Aorta (tissue), 5 donors: Measurements from ENCODE around the gene DTX3. TPM values are rescaled to one million over a fixed set of nuclear protein-coding genes. Genes with fewer than 3 reads are reported as not detected.

Source experiments
- ATAC-seq: fragments of 200-7000 bp; cut with Tn5 transposase; one replicate; pipeline ENCODE4 v1.9.1; 2022; ENCODE audit warnings: moderate library complexity; ENCODE audit not compliant: low FRiP score
- DNase-seq, 2 donors: peaks; one replicate each; pipeline ENCODE4 v3.0.0-alpha.2; 2020
- H3K27ac ChIP-seq, 2 donors: one replicate each; pipeline ENCODE4 v1.5.1; 2013; ENCODE audit warnings: low read length in 2 of 2, mild to moderate bottlenecking in 2 of 2, moderate library complexity in 2 of 2, control low read depth in 1 of 2, inconsistent platforms in 1 of 2, low read depth in 1 of 2
- H3K27me3 ChIP-seq, 2 donors: one replicate each; pipeline ENCODE4 v1.6.1; 2013; ENCODE audit warnings: control low read depth in 1 of 2, low read length in 1 of 2, mild to moderate bottlenecking in 1 of 2, moderate library complexity in 1 of 2; ENCODE audit not compliant: insufficient read depth in 2 of 2, control insufficient read depth in 1 of 2
- H3K36me3 ChIP-seq, 2 donors: one replicate each; pipeline ENCODE4 v1.6.1; 2013; ENCODE audit warnings: control low read depth in 1 of 2, low read length in 1 of 2, mild to moderate bottlenecking in 1 of 2; ENCODE audit not compliant: insufficient read depth in 2 of 2, control insufficient read depth in 1 of 2
- H3K4me1 ChIP-seq, 2 donors: one replicate each; pipeline ENCODE4 v1.6.1; 2013; ENCODE audit warnings: low read length in 2 of 2, control low read depth in 1 of 2, mild to moderate bottlenecking in 1 of 2, moderate library complexity in 1 of 2; ENCODE audit not compliant: insufficient read depth in 2 of 2, control insufficient read depth in 1 of 2
- H3K4me3 ChIP-seq, 2 donors: one replicate each; pipeline ENCODE4 v1.5.1; 2013; ENCODE audit warnings: low read length in 2 of 2, control low read depth in 1 of 2, mild to moderate bottlenecking in 1 of 2
- H3K9me3 ChIP-seq: one replicate; pipeline ENCODE4 v1.6.1; 2013; ENCODE audit warnings: mild to moderate bottlenecking, low read length; ENCODE audit not compliant: control insufficient read depth
- WGBS, 2 donors: extraction: QIAGEN DNeasy Blood & Tissue Kit; methylation state at CpG; one replicate each; pipeline ENCODE4 v1.1.7; 2013; 5-methylcytosine and 5-hydroxymethylcytosine counted together
- intact Hi-C, 2 donors: fragments of 100-400 bp; cut with DNase I; formaldehyde crosslinking; loops; one replicate each; pipeline versions ENCODE4 v1.14.2 to v1.15.0; 2022
- polyA plus RNA-seq, 2 donors: library from polyadenylated mRNA; stranded (reverse); fragments of 200-250 nt; gene quantifications; one replicate each; pipeline ENCODE4 v1.2.3, GENCODE V29; 2013
- total RNA-seq, 2 donors: library from RNA; stranded (reverse); fragmentation: NEBNext Ultra II Directional; extraction: Animal tissue kit (Norgen Biotek cat#: 25700); gene quantifications; one replicate each; pipeline ENCODE4 v1.2.1, GENCODE V29; 2021
- donor health status: healthy with polysubstance abuse.
- donor health status: Bipolar disorder and iron deficiency.
- donor health status: DM: no; HTN: no; CAD: no.
- donor health status: DM: no; HTN: no; CAD: no.
- donor health status: DM: yes; HTN: yes; CAD: no.

DTX3 gene
- total and polyA plus RNA-seq, 4 donors = 14.0 to 123 (median 47.3) TPM

DNA sequence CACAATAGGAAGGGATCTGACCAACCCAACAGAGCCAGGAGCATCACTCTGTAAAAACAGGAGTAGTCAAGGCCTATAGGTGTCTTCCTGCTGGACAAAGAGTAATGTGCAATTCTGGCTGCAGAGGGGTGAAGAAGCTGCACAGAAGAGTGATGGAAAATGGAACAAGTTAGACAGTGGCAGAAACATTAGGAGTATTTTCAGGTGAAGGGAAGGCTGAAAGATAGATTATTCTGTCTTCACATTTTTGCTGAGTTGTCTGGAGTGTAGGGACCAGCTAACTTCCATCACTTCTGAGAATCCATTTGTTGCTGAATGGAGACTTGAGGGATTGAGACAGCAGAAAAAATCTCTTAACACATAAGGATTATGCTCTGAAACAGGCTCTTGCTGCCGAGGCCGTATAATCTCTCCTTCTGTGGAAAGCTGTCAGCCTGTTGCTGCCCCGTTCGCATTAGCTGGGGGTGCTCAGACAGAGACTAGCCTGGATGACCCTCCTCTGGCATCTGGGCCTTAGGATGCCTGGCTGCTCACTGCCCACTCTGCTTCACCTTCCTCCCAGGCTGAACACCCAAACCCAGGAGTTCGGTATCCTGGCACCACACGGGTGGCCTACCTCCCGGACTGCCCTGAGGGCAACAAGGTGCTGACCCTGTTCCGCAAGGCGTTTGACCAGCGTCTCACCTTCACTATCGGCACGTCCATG is 3.5 kb downstream of the DTX3 start:
- H3K27ac ChIP-seq = no peak overlapping the region
- 73% methylated on average over 12 of the region's 12 CpGs for WGBS, 2 donors
- intact Hi-C loops = no loop called here
- peaks cover 0 to 2% of the 10 kb centered on the region in 2 donors for H3K4me1 ChIP-seq
- no peaks in the 10 kb centered on the region for H3K27me3 ChIP-seq
- H3K36me3 ChIP-seq = no peaks in the 10 kb centered on the region
- H3K9me3 ChIP-seq = no peaks in the 10 kb centered on the region
- no peak for DNase-seq
- ATAC-seq = no peak
- H3K4me3 ChIP-seq = no peak overlapping the region

DNA sequence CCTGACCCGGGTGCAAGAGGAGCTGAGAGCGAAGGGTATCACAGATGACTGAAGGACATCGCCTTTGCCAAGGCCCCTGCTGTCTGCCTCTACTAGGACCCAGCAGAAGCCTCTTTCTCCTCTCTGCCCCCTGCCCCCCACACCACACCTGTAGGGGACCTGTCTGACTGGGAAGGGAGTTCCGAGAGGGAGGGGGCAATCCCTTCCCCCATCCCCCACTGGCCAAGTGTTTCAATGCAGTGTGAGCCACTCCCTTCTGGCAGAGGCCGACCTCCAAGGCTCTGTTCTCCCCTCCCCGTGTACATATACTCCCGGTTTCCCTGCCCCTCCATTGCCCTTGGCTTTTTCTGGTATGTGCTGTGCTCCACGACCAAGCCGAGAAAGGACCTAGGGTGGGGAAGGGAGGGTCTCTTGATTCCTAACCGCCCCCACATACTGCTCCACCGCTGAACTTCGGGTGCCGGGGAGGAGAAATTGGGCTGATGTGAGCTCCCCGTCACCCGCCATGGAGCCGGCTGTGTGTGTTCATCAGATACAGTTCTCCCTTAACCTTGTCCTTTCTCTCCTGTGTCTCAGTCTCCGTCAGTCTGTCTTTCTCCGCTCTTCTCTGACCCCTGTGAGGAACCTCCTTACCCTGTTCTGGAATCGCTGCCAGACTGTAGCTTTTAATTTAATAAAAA is 4.6 kb downstream of the DTX3 start:
- ATAC-seq (no peak), DNase-seq (no peak)
- Histone ChIP-seq H3K9me3 (no peaks in the 10 kb centered on the region), H3K27ac (peak overlapping the region; percentile 34 to 77), H3K4me1 (no peaks in the 10 kb centered on the region), H3K4me3 (no peak overlapping the region), H3K27me3 (no peaks in the 10 kb centered on the region), H3K36me3 (no peaks in the 10 kb centered on the region)
- WGBS, 2 donors = 27 to 28% methylated on average over 19 of the region's 19 CpGs
- intact Hi-C loops = no loop called here

DNA sequence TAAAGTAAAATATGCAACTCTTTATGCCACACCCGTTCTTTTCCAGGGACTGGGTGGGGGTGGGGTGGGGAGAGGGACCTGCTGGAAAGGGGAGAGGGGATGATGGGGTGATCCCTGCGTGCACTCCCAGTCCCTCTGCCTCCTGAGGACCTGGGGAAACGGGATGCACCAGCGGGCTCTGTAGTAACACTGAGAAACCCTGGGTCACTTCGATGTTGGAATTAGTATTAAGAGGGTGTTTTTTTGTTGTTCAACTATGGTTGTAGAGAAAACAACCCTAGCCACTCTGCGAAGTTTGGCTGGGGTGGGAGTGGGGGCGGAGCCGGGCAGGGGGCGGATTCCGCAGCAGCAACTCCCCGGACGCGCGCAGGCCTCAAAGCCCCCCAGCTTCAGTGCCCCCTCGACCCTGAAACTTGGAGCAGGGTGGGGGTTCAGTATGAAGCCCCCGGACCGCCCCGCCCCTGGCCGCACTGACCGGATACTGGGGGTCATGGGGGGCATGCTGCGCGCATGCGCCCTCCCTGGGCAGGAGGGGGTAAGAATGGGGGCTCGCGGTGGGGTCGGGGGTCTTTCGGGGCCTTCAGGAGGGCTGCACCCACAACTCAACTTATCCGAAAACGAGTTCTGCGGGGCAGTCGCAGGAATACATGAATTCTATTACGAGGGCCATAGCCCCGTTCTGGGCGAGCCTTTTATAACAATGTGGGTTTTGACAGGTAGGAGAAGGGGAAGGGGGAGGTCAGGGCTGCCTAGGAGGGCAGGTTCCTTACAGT is 5.3 kb downstream of the DTX3 start:
- no peaks in the 10 kb centered on the region for H3K27me3 ChIP-seq
- no peaks in the 10 kb centered on the region for H3K9me3 ChIP-seq
- H3K36me3 ChIP-seq = no peaks in the 10 kb centered on the region
- H3K27ac ChIP-seq = peak overlapping the region; percentile 77 to 84
- peak; percentile 30 for ATAC-seq
- DNase-seq = no peak
- H3K4me1 ChIP-seq = no peaks in the 10 kb centered on the region
- intact Hi-C loops = no loop called here
- H3K4me3 ChIP-seq = peak overlapping the region; percentile 23 to 86
- WGBS, 2 donors = 3 to 7% methylated on average over 32 to 34 of the region's 34 CpGs

DNA sequence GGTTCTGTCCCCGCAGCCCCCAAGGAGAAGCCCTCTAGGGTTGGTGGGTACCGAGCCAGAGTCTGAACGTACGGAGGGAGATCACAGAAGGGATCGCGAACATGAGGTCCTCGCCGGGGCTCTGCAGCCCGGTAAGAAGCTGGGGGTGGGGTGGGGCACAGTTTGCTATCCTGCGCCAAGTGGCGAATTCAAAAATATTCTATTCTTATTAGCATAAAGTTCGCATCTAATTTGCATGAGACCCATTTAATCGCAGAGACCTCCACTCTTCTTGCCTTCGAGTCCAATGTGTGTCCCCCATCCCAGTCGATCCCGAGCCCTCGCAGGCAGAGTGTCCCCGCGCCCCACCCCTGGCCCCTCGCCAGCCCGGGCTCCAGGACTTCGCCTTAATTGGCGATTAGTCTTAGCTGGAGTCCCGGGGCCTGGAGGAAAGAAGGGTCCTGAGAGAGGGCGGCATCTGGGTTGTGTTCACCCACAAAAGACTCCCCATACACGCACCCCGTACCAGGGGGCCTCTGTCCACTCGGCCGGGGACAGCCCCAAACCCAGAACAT is 6.0 kb downstream of the DTX3 start:
- H3K4me1 ChIP-seq = no peaks in the 10 kb centered on the region
- WGBS, 2 donors = 1 to 3% methylated on average over 29 of the region's 29 CpGs

DNA sequence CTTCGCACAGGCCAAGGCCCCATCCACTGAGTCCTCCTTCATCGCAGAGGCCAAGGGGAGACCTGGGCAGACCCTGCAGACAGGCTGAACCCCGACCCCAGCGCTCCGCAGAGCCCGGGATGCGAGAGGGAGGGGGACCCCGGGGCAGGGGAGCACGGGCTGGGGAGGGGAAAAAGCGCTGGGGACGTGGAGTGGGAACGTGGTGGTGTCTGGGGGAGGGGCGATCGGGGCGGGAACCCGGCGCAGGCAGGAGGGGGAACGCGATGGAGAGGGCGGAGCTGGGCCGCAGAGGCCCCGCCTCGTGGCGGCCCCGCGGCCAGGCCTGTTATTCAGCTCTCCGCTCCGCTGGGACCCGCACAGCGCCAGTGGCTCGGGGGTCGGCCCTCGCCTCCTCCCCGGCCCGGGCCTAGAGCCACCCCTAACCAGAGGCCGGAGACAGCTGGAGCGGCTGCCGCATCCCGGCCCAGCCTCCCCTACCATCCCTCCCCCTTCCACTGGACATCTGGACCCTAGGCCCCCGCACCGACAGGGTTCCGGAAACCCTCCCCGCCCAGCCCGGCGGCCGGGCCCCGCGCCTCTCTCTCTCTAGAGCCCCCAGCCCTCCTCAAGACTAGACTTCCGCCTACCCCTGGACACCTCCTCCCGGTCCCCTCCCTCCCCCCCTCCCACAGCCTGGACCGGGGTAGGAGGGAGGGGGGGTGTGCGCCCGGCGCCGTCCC is 6.6 kb downstream of the DTX3 start, which contains the start of gene ARHGEF25:
ARHGEF25 (plus strand) TSS at position 328 of the 719 bp plus-strand sequence. CDS start 460 bp downstream, outside the sequence.
- Histone ChIP-seq H3K9me3 (no peaks in the 10 kb centered on the region), H3K4me1 (no peaks in the 10 kb centered on the region), H3K27ac (peak within 1 kb of the TSS; percentile 77 to 87), H3K4me3 (peak within 1 kb of the TSS; percentile 62 to 86), H3K36me3 (peaks cover 0 to 6% of the 10 kb centered on the region in 2 donors), H3K27me3 (no peaks in the 10 kb centered on the region)
- WGBS, 2 donors = 0 to 1% methylated on average over 16 to 55 of the region's 55 CpGs
- peak; percentile 88 to 95 for DNase-seq
- intact Hi-C loops = no loop called here
- peak; percentile 91 for ATAC-seq

More for the DNA sequence above, 6.0 kb downstream of the DTX3 start:
- peak overlapping the region; percentile 77 to 87 for H3K27ac ChIP-seq
- intact Hi-C loops = no loop called here
- H3K36me3 ChIP-seq = peaks cover 0 to under 1% of the 10 kb centered on the region in 2 donors
- peak; percentile 75 for ATAC-seq
- no peaks in the 10 kb centered on the region for H3K27me3 ChIP-seq
- DNase-seq = peak; percentile 81 to 92
- H3K9me3 ChIP-seq = no peaks in the 10 kb centered on the region
- H3K4me3 ChIP-seq = peak overlapping the region; percentile 62 to 86

DNA sequence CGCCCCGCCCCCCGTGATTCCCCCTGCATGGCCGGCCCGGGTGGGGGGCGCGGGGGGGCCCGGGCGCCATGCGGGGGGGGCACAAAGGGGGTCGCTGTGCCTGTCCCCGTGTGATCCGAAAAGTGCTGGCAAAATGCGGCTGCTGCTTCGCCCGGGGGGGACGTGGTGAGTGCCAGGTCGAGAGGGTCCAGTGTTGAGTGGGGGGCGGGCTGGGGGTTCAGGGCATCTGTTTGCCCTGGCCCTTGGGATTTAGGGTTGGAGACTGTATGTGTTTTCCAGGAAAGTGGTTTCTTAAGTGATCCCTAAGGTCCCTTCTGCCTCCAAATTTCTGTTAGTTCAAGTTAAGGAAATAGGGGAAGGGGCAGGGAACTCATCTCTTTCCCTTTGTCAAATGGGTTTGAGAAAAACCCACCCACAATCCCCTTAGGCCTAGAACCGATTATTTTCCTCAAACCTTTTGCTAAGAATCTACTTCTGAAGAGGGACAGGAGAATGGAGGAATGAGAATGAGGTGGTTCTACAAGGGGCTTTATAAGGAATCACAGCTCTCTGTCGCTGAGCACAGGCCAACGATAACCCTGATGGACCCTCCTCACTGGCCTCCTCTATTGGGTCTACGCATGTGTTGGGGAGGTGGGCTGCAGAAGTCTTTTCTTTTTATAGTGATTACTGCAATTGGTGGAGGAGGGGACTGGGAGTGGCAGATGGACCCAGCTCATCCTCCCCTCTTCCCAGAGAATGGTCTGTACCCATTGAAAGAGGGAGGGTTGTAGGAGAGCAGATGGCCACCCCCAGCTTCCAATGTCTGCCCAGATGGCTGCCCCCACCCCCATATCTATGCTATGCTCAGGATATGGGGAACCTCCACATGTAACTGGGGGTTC is 7.4 kb downstream of the DTX3 start:
- intact Hi-C loops = no loop called here
- Histone ChIP-seq H3K4me1 (no peaks in the 10 kb centered on the region), H3K36me3 (peaks cover 0 to 7% of the 10 kb centered on the region in 2 donors), H3K27me3 (no peaks in the 10 kb centered on the region), H3K9me3 (no peaks in the 10 kb centered on the region), H3K4me3 (peak overlapping the region; percentile 62 to 86), H3K27ac (no peak overlapping the region)
- 7 to 10% methylated on average over 12 to 23 of the region's 23 CpGs for WGBS, 2 donors
- DNase-seq (no peak), ATAC-seq (no peak)

DNA sequence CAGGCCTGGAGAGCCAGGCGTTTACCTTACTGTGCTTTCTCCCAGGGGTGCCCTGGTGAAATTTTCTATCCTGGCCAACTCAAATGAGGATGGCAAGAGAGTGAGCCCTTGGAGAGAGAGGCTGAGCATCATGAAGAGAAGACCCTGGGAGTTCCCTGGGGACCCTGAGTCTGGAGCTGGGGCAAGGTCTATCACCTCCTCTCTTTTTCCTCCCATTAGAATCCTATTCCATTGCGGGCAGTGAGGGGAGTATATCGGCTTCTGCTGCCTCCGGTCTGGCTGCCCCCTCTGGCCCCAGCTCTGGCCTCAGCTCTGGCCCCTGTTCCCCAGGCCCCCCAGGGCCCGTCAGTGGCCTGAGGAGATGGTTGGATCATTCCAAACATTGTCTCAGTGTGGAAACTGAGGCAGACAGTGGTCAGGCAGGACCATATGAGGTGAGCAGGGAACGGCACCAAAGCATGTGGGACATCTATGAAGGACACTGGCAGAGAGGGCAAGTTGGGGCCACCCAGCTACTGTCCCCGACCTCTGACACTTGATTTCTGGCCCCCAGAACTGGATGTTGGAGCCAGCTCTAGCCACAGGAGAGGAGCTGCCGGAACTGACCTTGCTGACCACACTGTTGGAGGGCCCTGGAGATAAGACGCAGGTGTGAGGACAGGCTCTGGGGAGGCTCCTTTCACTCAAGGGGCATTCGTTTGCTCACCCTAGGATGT is 8.2 kb downstream of the DTX3 start:
- intact Hi-C loops = no loop called here
- DNase-seq = no peak
- Histone ChIP-seq H3K27ac (no peak overlapping the region), H3K4me3 (no peak overlapping the region), H3K4me1 (no peaks in the 10 kb centered on the region), H3K9me3 (no peaks in the 10 kb centered on the region), H3K36me3 (peaks cover 0 to 7% of the 10 kb centered on the region in 2 donors), H3K27me3 (no peaks in the 10 kb centered on the region)
- ATAC-seq = no peak
- 88 to 89% methylated on average over 10 of the region's 10 CpGs for WGBS, 2 donors
